T-helper 1 cell (primary cell): Measurements from ENCODE around the gene AOPEP.

Experiments
- DNase-seq, 5 donors: peaks; one replicate each; pipeline ENCODE4 v3.0.0-alpha.2; 2012 to 2020

AOPEP gene

DNA sequence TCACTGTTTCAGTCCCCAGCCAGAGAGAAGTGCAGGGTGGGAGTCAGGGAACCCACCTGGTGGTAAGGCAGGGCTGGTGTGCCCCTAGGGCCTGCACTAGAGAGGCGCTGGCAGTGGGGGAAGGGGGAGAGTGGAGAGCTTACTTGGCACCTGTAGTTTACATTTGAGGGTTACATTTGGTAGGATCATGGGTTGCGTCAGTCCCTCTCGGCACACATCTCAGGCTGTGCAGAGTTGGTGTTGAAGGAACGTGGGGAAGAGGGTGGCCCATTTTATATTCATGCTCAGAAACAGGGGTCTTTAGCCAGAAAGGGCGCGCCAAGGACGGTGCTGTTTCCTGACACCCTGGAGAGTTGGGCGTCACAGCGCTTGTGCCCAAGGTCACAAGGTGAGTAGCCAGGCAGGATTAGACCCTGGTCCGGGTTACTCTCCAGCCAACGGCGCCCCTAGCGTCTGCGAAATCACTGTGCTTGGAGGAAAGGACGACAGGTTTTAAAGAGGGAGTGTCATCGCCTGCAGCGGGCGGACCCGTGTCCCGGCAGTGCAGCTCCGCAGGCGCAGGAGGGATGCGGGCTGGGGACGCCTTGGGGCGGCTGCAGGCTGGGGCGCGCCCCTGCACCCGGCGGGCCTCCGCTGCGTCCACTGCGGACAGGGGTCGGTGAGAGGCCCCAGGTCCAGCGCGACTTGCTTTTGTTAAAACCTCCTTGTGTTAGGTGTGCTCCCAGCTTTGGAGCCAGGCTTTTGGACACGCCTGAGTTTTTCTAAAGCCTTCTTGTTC lies 318.4 kb downstream of the AOPEP start:
- DNase-seq, result no peak

DNA sequence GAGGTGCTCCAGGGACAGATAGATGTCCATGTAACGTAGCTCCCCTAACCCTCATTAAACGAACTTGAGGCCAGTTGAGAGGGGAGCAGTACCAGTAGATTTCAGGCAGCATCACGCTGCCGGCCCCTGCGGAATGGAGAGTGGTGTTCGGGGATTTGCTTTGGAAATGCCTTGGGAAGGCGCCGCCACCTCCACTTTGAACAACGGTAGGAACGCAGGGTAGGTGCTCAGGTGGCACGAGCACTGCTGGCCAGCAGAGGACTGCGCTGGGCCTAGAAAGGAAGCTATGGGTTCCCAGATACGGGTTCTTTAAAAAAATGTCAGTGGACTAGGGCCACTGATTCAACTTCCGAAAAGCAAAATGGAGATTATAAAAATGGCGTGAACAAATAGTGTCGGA lies 319.3 kb downstream of the AOPEP start:
- DNase-seq, result no peak

DNA sequence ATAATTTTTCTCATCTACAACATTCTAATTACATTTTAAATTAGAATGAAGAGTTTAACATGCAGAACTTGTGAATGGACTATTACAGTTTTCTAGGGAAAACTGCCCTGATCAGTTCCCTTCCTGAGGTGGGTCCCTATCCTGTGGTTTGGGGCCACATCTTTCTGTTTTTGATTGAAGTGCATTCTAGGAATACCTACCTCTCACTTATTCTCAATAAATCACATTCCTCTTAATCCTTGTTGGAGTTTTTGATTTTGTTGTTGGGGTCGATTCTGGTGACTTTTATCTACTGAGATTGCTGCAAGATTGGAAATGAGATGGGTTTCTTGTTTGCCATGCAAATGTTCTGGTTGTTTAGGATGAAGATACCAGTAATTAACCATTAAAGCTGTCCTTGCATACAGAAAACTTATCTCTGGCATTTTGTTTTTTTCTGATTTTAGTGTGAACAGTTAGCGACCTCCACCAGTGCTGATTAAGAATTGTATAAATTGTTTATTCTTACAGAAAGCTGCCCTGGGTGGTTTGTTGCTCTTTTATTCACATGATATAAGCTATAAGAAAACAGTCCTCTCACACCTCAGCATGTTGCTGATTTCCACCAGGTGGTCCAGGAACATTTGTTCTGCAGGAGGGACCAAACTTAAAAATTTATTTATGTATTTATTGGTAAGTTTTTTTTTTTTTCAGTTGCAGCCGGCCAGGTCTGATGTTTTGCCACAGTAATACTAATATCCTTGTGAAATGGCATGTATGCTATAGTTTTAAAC lies 321.1 kb downstream of the AOPEP start:
- DNase-seq, result no peak

DNA sequence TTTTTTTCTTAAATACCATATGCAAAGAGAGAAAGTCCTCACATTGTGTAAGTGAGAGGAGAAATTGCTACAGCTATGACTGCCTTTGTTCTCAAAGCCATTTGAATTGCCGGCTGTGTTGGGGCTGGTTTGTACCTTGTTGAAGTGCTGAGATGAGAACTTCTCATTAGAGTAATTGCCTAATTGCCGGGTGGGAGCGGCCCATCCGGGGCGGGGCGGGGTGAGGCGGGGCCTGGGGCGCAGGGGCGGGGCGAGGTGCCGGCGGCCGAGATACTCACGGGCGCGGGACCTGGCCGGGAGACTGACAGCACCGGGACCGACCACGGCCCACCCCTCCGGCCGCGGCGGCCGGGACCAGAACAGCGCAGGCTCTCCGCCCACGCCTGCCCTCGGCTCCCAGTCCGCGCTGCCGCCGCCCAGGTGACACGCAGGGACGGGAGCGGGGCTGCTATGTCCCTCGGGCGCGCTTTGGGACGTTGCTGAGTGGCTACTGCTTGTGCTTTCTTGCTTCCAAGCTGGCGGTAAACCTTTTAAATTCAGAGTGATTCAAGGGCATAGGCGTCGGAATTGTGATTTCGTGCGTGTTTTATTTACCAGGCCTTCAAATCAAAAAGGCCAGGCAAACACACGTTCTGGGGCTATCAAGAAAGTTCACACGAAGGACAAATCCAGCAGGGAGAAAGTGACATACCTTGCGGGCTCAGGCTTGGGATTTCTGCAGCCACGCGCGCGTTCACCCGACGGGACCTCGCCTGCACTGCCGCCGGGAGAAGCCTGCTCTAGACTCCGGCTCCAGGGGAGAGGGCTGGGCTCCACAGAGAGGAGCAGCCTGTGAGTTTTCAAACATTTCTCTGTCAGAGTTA lies 322.0 kb downstream of the AOPEP start:
- DNase-seq, result peak in 4 of 5 donors; percentile 20 to 37 (median 28)

DNA sequence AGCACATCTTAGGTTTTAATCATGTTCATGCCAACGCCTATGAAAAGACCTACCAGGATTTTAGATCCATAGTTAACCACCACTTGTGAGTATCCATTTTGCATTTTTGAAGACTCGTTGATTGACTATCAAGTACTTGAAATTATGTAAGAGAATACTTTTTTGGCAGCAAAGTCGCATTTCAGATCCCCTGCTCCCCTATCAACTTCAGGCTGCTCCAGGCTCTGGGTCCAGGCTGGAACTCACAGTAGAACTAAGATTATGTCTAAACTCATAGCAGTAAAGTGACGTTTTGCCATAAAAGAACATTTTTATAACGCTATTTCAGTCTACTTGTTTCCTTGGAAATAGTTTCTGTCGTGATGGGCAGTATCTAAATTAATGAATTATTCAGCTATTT lies 323.3 kb downstream of the AOPEP start:
- DNase-seq, result no peak

DNA sequence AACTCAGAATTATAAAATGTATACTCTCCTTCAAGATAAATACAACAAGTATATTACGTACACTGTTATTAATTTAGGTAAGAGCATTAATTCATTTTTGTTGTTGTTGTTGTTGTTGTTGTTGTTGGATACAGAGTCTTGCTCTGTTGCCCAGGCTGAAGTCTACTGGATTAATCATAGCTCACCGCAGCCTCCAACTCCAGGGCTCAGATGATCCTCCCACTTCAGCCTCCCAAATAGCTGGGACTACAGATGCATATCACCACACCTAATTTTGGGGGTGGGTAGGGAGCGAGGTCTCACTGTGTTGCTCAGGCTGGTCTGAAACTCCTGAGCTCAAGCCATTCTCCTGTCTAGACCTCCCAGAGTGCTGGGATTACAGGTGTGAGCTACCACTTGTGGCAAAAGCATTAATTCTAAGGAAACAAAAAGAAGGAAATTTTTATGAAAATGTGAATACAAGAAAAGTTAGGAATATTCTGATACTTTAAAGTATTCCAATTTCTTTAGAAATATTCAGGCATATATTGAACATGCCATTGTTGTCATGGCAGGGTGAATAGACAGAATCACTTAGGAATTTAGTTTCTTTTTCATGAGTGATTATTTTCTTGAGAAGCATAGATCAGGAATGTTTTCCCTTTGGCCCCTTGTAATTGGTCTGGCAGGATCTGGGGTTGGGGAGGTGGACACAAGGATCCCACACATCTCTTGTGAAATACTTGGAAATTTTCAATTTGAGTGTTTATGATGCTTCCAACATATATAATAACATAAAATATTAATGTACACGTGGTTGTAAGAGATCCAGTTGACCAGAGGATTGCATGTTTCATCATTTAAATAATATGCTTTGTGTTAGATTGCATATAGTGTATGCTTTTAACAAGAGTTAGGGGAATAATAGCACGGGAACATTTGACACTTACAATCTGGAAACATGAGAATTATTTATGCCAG lies 327.4 kb downstream of the AOPEP start:
- no peak for DNase-seq

DNA sequence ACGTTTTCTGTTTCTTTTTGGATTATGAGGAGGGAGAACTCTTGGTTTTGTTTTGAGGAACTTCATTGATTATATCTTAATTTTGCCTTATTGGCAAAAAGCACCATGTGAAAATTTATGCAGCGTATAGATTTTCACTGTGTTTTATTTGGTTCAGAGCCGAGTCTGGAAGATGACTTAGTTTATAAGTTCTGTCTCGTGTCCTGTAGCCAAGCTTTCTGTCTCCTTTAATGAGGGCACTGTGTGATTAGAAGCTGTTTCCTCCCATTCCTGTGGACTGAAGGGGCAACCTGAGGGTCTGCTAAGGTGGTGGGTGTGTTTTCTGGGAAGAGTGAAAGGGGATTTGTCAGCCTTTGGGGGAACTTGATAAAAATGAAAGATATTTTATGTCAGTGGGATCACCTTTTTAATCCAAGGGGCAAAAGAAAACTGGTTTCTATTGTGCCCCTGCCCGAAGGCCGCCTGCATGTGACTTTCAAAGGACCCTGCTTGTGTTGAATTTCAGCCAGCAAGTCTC lies 328.9 kb downstream of the AOPEP start:
- DNase-seq, result no peak

DNA sequence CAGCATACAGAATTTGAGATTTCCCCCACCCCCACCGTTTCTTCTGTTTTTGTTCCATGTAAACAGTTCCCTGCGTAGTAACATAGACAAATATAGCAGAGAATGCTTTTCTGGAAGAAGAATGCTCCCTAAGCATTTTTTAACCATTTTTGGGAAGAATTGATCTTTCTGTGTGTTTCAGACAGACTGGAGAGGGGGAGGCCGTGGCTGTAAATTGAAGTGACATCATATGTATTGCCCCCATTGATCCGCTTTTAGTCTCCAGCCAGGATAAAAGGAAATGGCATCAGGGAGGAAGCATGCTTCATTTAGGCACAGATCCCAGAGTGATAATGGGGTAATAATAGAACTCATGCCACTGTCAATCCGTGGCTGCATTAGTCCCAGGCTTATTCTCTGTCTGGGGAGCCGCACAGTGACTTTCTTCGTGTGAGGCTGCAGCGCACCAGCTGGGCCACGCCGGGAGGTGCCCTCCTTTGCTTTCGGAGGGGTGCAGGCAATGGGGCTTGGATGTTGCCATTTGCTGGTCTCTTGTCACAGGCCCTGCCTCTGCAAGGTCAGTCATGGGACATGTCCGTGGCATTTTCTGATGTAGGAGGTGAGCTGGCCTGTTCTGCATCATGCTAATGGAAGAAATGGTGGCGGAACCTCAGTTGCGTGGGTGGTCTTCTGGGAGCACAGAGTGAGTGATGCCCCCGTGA lies 329.5 kb downstream of the AOPEP start:
- no peak for DNase-seq

DNA sequence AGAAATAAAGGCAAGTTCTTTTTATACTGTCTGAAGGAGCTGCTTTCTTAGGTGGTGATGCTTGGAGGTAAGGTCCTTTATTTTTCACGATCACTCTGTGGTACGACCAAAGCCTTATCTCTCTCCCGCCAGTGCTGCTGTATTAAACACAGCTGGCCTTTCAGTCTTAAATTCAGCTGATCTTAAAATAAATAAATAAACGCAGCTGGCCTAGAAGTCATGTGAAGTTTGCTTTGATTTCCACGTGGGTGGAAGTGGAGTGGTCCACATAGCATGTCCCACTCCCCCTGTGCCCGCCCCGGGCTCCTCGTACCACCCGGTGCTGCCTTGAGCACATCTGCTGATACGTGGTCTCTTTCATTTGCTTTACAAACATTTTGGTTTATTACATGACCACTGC lies 330.6 kb downstream of the AOPEP start:
- DNase-seq, result no peak

DNA sequence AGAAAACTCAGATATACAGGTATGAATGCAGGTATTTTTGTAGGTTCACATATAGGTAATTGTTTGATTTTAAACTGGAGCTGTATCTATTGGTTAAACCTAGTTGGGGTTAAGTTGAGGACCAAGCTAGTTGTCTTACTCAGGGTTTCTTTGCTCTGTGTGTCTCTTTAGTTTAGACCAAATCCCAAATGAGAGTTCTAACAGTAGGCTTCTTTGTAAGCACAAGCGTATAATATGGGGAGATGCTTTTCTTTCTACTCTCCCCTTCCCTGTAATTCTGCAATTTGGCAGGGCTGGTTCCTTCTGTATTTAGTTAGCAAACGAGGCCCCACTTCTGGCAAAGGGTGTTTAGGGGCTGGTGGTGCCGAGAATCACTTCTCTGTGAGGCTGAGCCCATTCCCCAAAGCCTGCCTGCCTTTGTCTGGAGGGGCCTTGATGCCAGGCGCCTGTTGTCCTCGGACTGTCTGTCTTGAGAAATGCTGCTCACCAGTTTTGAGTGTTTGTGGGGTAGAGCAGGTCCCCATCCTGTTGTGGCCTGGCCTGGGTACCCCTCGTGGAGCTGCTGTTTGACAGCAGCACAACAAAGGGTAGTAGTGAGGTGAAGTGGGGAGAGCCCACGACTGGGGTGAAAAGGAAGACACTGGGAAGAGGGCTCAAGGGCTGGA lies 331.8 kb downstream of the AOPEP start:
- DNase-seq, result no peak

DNA sequence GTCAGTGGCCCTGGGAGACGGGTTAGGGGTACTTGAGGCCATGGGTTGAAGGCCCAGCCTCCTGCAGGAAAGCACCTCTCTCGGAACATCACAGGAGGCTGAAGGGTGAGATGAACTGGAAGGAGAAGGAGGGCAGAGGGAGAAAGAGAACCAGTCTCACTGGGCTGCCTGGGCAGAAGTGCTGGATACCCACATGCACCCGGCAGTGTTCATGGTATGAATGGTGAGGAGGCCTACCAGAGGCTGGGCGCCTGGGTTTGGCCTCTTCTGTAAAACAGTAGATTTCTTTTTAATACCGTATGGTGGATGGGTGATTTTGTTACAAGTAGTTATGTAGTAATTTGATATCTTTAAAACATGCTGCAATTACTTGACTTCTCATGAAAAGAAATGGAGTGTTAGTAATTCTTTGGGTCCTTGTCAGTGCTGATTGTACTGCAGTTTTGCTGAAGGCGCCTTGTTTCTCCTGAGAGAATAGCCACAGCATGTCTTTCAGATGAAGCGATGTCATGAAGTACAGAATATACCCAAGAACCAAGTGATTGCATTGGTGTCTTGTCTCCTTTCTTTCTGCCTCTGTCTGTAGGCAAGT lies 332.4 kb downstream of the AOPEP start:
- DNase-seq, result no peak

DNA sequence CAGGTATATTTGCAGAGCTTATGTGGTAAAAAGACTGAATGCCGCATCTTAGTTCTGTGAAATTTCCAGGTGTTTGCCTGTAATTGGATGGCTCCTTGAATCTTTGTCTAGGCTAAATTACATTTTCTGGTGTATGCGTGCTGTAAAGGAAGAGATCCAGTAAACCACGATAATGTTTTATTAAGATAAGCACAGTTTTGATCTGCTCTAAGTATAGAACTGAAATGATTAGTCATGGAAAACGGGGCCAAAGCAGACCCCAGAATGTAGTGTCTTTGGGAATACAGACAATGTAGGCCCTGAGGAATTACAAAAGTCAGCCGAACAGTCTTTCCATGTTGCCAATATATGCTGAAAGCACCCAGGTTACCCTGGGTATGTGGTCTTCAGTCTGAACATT lies 333.7 kb downstream of the AOPEP start:
- no peak for DNase-seq

DNA sequence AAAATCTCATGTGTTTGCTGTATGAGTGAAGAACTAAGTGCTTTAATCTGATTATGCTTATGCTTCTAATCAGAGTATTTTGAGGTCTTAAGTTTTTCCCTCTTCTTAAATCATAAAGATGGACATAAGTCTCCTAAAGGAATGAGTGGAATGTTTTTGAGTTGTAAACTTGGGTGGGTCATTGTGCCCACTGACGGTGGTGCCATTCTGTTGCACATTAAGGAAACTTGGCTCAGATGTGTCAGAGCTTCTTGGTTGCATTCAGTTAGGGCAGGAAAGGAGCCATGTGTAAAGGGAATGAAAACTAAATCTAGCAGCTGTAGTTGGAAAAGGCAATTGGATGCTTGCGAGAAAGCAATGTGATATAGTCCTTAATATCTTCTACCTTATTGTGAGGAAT lies 334.4 kb downstream of the AOPEP start:
- DNase-seq, result no peak

DNA sequence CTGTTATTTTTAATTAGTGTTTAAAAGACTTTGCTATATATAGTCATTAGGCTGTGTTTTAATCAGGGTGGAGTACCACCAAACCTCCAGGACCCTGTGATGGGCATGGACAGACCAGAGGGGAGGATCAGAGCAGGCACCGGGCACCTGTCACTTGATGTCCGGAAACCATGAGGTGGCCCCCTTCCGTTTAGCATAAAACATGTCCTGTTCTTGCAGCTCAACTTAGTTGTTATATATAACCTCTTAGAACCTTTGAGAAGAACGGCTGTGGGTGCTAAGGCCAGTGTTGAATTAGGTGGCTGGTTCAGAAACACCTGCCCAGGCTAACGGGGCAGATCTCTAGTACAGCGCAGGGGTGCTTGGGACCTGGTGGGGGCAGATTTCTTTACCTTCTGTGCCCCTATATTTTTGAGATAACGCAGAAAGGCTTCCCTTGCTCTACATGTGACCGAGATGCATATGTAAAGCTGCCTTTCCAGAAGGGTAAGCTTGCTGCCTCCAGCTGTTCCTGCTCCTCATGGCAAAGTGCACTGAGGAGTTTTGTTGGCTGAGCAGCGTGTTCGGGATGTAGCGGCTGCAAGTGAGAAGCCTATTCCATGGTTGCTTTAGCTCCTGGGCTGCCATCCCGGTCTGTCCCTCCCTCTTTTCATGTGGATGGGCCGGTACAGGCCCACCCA lies 335.6 kb downstream of the AOPEP start:
- DNase-seq, result no peak

DNA sequence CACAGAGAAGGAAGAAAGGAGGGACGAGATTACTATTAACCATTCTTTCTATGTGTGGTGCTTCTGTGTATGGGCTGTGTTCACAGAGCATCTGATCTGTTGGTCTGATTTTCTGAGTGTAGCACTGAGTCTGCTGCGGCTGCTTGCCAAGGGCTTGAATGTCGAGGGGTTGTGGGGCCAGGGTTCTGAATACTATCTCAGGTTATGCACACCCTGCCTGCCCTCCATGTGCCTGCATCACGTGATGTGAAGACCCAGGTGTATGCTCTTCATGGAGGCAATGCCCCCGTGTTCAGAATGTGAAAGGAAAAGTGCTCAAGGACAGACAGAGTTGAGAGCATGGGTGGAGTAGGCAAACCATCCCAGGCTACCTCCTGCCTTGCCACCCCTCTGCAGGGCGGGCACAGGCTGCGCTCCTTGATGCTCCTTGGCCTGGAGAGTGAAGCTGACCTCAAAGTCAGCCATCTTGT lies 336.1 kb downstream of the AOPEP start:
- no peak for DNase-seq

DNA sequence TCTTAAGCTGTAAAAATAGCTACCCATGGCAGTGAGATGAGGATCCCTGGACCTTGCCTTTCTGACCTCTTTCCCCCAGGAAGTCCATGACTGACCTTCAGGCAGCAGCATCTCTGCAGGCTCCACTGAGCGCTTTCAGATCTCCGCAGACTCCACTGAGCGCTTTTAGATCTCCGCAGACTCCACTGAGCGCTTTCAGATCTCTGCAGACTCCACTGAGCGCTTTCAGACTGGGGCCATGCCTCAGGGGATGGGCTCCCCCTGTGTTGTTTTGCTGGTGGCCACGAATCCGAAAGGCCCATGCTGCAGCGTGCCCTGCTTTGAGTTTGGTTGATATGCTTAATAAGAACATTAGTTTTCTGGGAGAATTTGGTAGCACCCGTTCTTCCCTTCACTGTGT lies 336.8 kb downstream of the AOPEP start:
- DNase-seq, result no peak

DNA sequence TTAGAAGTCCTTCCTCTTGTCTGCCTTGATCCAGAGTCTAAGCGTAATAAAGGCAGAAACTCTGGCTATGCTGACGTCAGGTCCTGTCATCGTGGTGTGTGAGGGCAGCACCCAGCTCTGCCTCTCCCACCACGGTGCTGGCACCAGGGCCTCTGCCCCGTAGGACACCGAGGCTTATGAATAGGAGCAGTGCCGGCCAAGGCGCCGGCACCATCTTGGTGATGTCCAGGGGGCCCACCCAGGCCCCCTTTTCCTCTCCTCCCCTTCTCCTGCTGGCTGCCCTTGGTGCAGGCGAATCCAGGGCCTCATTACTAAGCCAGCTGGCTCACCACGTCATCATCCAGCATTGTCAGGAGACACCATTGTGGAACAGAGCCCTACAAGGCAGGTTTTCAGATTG lies 338.7 kb downstream of the AOPEP start:
- no peak for DNase-seq

DNA sequence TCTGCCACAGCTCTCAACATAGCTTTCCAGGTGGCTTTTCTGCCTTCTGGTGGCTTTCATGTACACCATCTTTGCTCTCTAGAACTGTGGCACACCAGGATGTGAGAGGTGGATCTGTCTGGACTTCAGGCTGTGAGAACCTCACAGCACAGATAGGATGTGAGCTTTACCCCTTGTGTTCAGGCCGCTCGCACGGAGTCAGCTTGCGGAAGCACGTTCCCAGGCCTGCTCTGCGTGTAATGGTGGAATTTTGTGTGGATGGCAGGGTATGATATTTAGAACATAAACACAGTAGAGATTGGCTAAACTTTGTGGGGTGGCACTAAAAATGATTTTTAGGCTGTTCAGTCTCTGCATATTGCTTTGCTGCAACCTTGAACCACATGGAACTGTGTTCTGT lies 340.6 kb downstream of the AOPEP start:
- DNase-seq, result no peak

DNA sequence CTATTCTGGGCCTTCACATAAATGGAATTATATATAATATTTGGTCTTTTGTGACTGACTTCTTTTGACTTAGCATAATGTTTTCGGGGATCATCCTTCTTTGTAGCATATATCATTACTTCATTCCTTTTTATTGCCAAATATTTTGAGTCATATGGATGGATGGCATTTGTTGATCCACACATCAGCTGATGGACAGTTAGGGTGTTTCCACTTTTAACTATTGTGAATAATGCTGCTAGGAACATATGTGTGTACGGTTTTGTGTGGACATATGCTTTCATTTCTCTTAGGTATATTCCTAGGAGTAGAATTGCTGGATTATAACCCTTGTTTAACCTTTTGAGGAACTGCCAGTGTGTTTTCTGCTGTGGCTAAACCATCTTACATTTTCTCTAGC lies 341.4 kb downstream of the AOPEP start:
- no peak for DNase-seq
